ENCODE measurements around the gene MIEF2. TPM values are rescaled to one million over a fixed set of nuclear protein-coding genes. Genes with fewer than 3 reads are reported as not detected.

MIEF2 gene
- total RNA-seq, 4 donors from 2014 or later = 19.3 to 45.2 (median 34.3) TPM

DNA sequence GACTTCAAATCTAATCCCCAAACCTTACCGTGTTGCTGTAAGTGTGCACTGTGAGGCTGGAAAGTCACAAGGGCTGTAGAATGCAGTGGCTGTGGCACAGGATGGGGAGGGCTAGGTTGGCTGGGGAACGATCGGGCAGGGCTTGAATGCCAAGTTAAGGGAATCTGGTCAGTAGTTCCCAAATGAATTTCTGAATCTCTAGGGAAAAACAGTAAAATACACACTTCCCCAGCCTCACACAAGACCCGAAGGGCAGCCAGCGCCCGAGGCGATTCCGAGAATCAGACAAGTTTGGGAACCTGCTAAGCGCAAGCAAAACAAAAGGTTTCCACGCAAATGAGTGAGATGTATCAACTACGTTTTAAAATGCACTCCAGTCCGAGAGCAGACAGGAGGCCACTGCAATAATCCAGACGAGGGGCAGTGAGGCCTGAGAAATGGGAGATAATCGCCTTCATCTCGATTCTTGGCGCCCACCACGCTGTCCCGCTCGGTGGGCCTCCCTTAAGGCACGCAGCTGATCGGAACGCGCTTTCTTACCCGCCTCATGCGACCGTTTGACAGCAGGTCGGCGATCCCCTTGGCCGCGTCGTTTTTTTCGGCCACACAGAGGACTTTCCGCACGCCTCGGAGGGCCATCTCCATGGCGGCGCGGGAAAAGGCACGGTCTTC is 53.7 kb downstream of the MIEF2 start:
- TF ChIP-seq POLR2A (IDR thresholded peaks at IDR 0.05) = no peak
- TF ChIP-seq, protein P1, sequence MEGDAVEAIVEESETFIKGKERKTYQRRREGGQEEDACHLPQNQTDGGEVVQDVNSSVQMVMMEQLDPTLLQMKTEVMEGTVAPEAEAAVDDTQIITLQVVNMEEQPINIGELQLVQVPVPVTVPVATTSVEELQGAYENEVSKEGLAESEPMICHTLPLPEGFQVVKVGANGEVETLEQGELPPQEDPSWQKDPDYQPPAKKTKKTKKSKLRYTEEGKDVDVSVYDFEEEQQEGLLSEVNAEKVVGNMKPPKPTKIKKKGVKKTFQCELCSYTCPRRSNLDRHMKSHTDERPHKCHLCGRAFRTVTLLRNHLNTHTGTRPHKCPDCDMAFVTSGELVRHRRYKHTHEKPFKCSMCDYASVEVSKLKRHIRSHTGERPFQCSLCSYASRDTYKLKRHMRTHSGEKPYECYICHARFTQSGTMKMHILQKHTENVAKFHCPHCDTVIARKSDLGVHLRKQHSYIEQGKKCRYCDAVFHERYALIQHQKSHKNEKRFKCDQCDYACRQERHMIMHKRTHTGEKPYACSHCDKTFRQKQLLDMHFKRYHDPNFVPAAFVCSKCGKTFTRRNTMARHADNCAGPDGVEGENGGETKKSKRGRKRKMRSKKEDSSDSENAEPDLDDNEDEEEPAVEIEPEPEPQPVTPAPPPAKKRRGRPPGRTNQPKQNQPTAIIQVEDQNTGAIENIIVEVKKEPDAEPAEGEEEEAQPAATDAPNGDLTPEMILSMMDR (IDR thresholded peaks at IDR 0.05 in 4 of 5, conservative IDR thresholded peaks at IDR 0.05 in 1 of 5) = no peak
- no peak for ATAC-seq
- Histone ChIP-seq H3K36me3 (peaks cover 0 to 21% of the 10 kb centered on the region in 2 donors), H3K4me3 (peak overlapping the region; percentile 79 to 94 (median 88)), H3K4me1 (peaks cover 51 to 53% of the 10 kb centered on the region in 2 donors), H3K9me3 (no peaks in the 10 kb centered on the region), H3K27ac (peak overlapping the region; percentile 90 to 96 (median 93)), H3K27me3 (no peaks in the 10 kb centered on the region)
- DNase-seq = no peak
- in situ Hi-C loops (cut with MboI; ENCODE audit: low sequenced_read_pairs in 4 of 4) = loop anchor here in 3 of 4 donors (5.0 to 10.0 kb wide), 3 partner anchors 49 to 92 kb away; partner anchors contain the start of genes LLGL1 (in 1 of the 3) and MIEF2 (in 1 of the 3)
- intact Hi-C loops (cut with DNase I; ENCODE audit: low total_unique reads) = loop anchor here (1.0 to 10.0 kb wide), 5 partner anchors 53 to 719 kb away; partner anchors contain the start of genes DRC3, DRG2, MIEF2 and PEMT

DNA sequence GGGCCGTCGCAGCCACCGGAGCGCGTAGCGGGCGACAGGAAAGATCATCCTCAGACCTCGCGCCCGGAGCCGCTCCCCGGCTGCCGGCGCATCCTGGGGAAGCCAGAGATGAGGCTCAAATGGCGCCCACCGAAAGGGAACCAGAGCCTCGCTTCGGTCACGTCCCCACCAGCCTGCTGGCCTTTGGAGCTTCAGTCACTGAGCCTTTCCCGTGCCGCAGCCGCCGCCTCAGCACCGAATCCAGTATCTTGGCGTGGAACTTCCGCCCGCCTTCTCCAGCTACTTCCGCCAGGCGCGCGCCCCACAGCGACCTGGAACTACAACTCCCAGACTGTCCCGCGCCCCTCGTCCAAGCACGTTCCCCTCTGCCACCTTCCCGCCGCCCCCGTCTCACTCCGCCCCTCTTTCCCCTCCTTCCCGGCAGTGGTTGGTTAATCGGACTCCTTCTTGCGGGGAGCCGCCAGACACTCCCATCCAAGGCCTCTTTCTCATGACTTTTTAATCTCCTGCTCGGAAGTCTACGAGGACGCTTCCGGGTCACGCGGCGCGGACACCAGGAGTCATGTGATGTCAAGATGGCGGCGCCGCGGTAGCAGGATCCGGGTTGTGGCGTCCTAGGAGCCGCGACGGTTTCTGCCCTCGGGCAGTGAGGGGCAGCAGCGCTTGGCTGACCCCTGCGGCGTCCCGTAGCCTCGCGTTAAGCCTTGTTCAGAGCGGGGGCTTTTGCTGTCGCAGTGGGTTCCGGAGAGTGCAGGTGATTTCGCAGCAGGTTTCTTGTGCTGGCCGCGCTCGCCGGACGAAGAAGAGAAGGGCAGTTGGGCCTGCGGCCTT is 54.5 kb downstream of the MIEF2 start, which contains the start of the genes SMCR8 and TOP3A:
Gene SMCR8 (plus strand): TSS at position 563 of the 831 bp plus-strand sequence. CDS start 497 bp downstream, outside the sequence.
Gene TOP3A (minus strand): TSS at position 264 of the 831 bp plus-strand sequence. CDS start 216 bp downstream, at position 48.
- Histone ChIP-seq H3K4me1 (peaks cover 59 to 60% of the 10 kb centered on the region in 2 donors), H3K4me3 (peak within 1 kb of the TSS; percentile 79 to 94 (median 88)), H3K27me3 (no peaks in the 10 kb centered on the region), H3K27ac (peak within 1 kb of the TSS; percentile 90 to 96 (median 93)), H3K36me3 (peaks cover 0 to 21% of the 10 kb centered on the region in 2 donors), H3K9me3 (no peaks in the 10 kb centered on the region)
- peak; percentile 94 to 96 for ATAC-seq
- in situ Hi-C loops (cut with MboI; ENCODE audit: low sequenced_read_pairs in 4 of 4) = loop anchor here in 3 of 4 donors (5.0 to 10.0 kb wide), 3 partner anchors 50 to 93 kb away; partner anchors contain the start of genes LLGL1 (in 1 of the 3) and MIEF2 (in 1 of the 3)
- DNase-seq = peak; percentile 97
- TF ChIP-seq, protein P1 (IDR thresholded peaks at IDR 0.05 in 4 of 5, conservative IDR thresholded peaks at IDR 0.05 in 1 of 5) = peak in 2 of 5 experiments; percentile 7 to 30
- peak; percentile 57 to 59 for TF ChIP-seq POLR2A (IDR thresholded peaks at IDR 0.05)
- intact Hi-C loops (cut with DNase I; ENCODE audit: low total_unique reads) = loop anchor here (1.0 to 10.0 kb wide), 7 partner anchors 48 to 720 kb away; partner anchors contain the start of genes DRC3, DRG2, LLGL1 and MIEF2

DNA sequence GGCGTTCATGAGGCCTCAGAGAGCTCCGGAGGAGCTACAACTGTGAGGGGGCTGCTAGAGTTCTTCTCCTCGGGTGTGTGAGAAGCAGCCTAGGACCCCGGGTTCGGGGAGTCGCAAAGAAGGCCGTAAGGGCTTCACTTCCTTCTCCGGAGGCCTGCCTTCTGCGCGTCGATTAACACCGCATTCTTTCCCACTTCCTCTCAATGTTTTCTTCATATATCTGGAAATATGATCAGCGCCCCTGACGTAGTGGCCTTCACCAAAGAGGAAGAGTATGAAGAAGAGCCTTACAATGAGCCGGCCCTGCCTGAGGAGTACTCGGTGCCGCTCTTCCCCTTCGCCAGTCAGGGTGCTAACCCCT is 55.1 kb downstream of the MIEF2 start:
- Histone ChIP-seq H3K4me1 (peaks cover 63 to 66% of the 10 kb centered on the region in 2 donors), H3K27ac (peak overlapping the region; percentile 90 to 96 (median 93)), H3K27me3 (no peaks in the 10 kb centered on the region), H3K36me3 (peaks cover 0 to 21% of the 10 kb centered on the region in 2 donors), H3K9me3 (no peaks in the 10 kb centered on the region), H3K4me3 (peak overlapping the region; percentile 79 to 94 (median 88))
- in situ Hi-C loops (cut with MboI; ENCODE audit: low sequenced_read_pairs in 4 of 4) (loop anchor here in 2 of 4 donors (10.0 kb wide), 2 partner anchors 51 to 91 kb away; partner anchors contain the start of genes LLGL1 (in 1 of the 2) and MIEF2 (in 1 of the 2)), intact Hi-C loops (cut with DNase I; ENCODE audit: low total_unique reads) (loop anchor here (1.0 to 10.0 kb wide), 6 partner anchors 48 to 721 kb away; partner anchors contain the start of genes DRC3, DRG2, LLGL1 and MIEF2)
- TF ChIP-seq POLR2A (IDR thresholded peaks at IDR 0.05) = no peak
- TF ChIP-seq, protein P1 (IDR thresholded peaks at IDR 0.05 in 4 of 5, conservative IDR thresholded peaks at IDR 0.05 in 1 of 5) = no peak
- DNase-seq = no peak
- ATAC-seq = peak in 1 of 2 donors; percentile 0

DNA sequence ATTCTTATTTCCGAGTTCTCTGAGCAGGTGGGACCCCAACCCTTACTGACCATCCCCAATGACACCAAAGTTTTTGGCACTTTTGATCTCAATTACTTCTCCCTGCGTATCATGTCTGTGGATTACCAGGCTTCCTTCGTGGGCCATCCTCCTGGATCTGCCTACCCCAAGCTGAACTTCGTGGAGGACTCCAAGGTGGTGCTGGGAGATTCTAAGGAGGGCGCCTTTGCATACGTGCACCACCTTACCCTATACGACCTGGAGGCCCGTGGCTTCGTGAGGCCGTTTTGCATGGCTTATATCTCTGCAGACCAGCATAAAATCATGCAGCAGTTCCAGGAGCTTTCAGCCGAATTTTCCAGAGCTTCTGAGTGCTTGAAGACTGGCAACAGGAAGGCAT is 55.5 kb downstream of the MIEF2 start:
- Histone ChIP-seq H3K4me1 (peaks cover 63 to 69% of the 10 kb centered on the region in 2 donors), H3K36me3 (peaks cover 0 to 21% of the 10 kb centered on the region in 2 donors)
- intact Hi-C loops (cut with DNase I; ENCODE audit: low total_unique reads) = loop anchor here (1.0 to 10.0 kb wide), 6 partner anchors 47 to 721 kb away; partner anchors contain the start of genes DRC3, DRG2, LLGL1 and MIEF2

More for the DNA sequence above, 55.5 kb downstream of the MIEF2 start:
- Histone ChIP-seq H3K27ac (peak overlapping the region; percentile 90 to 96 (median 93)), H3K27me3 (no peaks in the 10 kb centered on the region), H3K9me3 (no peaks in the 10 kb centered on the region), H3K4me3 (peak overlapping the region; percentile 79 to 94 (median 88))
- in situ Hi-C loops (cut with MboI; ENCODE audit: low sequenced_read_pairs in 4 of 4) = loop anchor here in 2 of 4 donors (10.0 kb wide), 2 partner anchors 51 to 91 kb away; partner anchors contain the start of genes LLGL1 (in 1 of the 2) and MIEF2 (in 1 of the 2)
- ATAC-seq (no peak), DNase-seq (no peak)
- TF ChIP-seq POLR2A (IDR thresholded peaks at IDR 0.05) = no peak
- TF ChIP-seq, protein P1 (IDR thresholded peaks at IDR 0.05 in 4 of 5, conservative IDR thresholded peaks at IDR 0.05 in 1 of 5) = no peak

All from gastrocnemius medialis (tissue), 4 donors.